ENCODE results near the gene COL15A1. TPM values are rescaled to one million over a fixed set of nuclear protein-coding genes. Genes with fewer than 3 reads are reported as not detected.

Gene COL15A1
- total RNA-seq, 4 donors from 2014 or later, result 1.4 to 16.5 (median 5.6) TPM

- Histone ChIP-seq H3K27ac (no peak overlapping the region), H3K27me3 (no peaks in the 10 kb centered on the region), H3K36me3 (no peaks in the 10 kb centered on the region), H3K4me3 (no peak overlapping the region), H3K9me3 (no peaks in the 10 kb centered on the region), H3K4me1 (peaks cover 0 to 6% (median 0%) of the 10 kb centered on the region in 4 donors)
- DNase-seq, result no peak
- TF ChIP-seq CTCF (IDR thresholded peaks at IDR 0.05) (no peak), POLR2A (IDR thresholded peaks at IDR 0.05) (no peak)
Measured at GRCh38 chr9:98915599-98915998, 28.1 kb upstream of the COL15A1 start.

GRCh38 chr9:98916660-98917059 lies 27.0 kb upstream of the COL15A1 start:
- H3K9me3 ChIP-seq, result no peaks in the 10 kb centered on the region
- peaks cover 0 to 6% (median 0%) of the 10 kb centered on the region in 4 donors for H3K4me1 ChIP-seq
- TF ChIP-seq POLR2A (IDR thresholded peaks at IDR 0.05) (no peak), CTCF (IDR thresholded peaks at IDR 0.05) (no peak)
- no peaks in the 10 kb centered on the region for H3K36me3 ChIP-seq
- no peaks in the 10 kb centered on the region for H3K27me3 ChIP-seq
- H3K27ac ChIP-seq, result peak overlapping the region in 2 of 4 donors; percentile 15 to 25
- no peak overlapping the region for H3K4me3 ChIP-seq
- peak in 1 of 3 donors; percentile 62 for DNase-seq

GRCh38 chr9:98917746-98918487 lies 25.8 kb upstream of the COL15A1 start:
- H3K36me3 ChIP-seq, result no peaks in the 10 kb centered on the region
- no peak overlapping the region for H3K4me3 ChIP-seq
- TF ChIP-seq CTCF (IDR thresholded peaks at IDR 0.05) (no peak), POLR2A (IDR thresholded peaks at IDR 0.05) (no peak)
- peak overlapping the region in 1 of 4 donors; percentile 15 for H3K27ac ChIP-seq
- no peaks in the 10 kb centered on the region for H3K9me3 ChIP-seq
- no peak for DNase-seq
- peaks cover 0 to 6% (median 0%) of the 10 kb centered on the region in 4 donors for H3K4me1 ChIP-seq
- H3K27me3 ChIP-seq, result no peaks in the 10 kb centered on the region

GRCh38 chr9:98921732-98922131 lies 22.0 kb upstream of the COL15A1 start:
- Histone ChIP-seq H3K9me3 (no peaks in the 10 kb centered on the region), H3K27me3 (no peaks in the 10 kb centered on the region), H3K4me3 (no peak overlapping the region), H3K4me1 (no peaks in the 10 kb centered on the region), H3K27ac (no peak overlapping the region), H3K36me3 (no peaks in the 10 kb centered on the region)
- TF ChIP-seq CTCF (IDR thresholded peaks at IDR 0.05), result no peak
- no peak for TF ChIP-seq POLR2A (IDR thresholded peaks at IDR 0.05)
- no peak for DNase-seq

GRCh38 chr9:98922721-98923435 lies 20.8 kb upstream of the COL15A1 start:
- TF ChIP-seq CTCF (IDR thresholded peaks at IDR 0.05), result no peak
- TF ChIP-seq POLR2A (IDR thresholded peaks at IDR 0.05), result no peak
- Histone ChIP-seq H3K27me3 (no peaks in the 10 kb centered on the region), H3K27ac (no peak overlapping the region), H3K4me3 (no peak overlapping the region), H3K36me3 (no peaks in the 10 kb centered on the region), H3K9me3 (no peaks in the 10 kb centered on the region), H3K4me1 (no peaks in the 10 kb centered on the region)
- DNase-seq, result no peak

Data from Peyer's patch (tissue), 4 donors.